HL-60 (cell line): ENCODE measurements around the gene PSMD14.
A peak's percentile ranks its signal among the peaks of the same experiment; 100 is the strongest.
"Not testable (repeated sequence)": the region's sequence is repeated elsewhere in the genome, so short reads cannot be mapped to it uniquely, and the experiment has no call there.

Experiments
- DNase-seq, 2 experiments: peaks; one replicate each; pipeline ENCODE4 v3.0.0-alpha.2; 2010 to 2020; ENCODE audit warnings: low read depth in 1 of 2, low spot score in 1 of 2
- H3K27ac ChIP-seq: fragments of 250-450 bp; sonication (Bioruptor Pico); replicated peaks from 2 replicates; pipeline ENCODE4 v1.5.1; 2020; ENCODE audit warnings: mild to moderate bottlenecking, moderate library complexity
- H3K27me3 ChIP-seq: fragments of 250-450 bp; sonication (Bioruptor Pico); 2 replicates; pipeline ENCODE4 v1.5.1; 2021; ENCODE audit warnings: mild to moderate bottlenecking, moderate library complexity; ENCODE audit not compliant: insufficient read depth, poor library complexity, severe bottlenecking
- H3K4me3 ChIP-seq: replicated peaks from 2 replicates; pipeline ENCODE4 v1.5.1; 2011; ENCODE audit warnings: mild to moderate bottlenecking, control low read depth, low read length; ENCODE audit not compliant: insufficient read depth
- GABPA ChIP-seq: IDR thresholded peaks from 2 replicates; pipeline ENCODE4 v1.6.1; 2012; ENCODE audit warnings: low read depth
- POLR2AphosphoS5 ChIP-seq: IDR thresholded peaks from 2 replicates; pipeline ENCODE4 v1.6.1; 2012; ENCODE audit warnings: low read depth
- SPI1 ChIP-seq: IDR thresholded peaks from 2 replicates; pipeline ENCODE4 v1.6.1; 2012; ENCODE audit warnings: low read depth, mild to moderate bottlenecking, borderline replicate concordance
- TF ChIP-seq, protein P1 (sequence below): IDR thresholded peaks from 2 replicates; pipeline ENCODE4 v1.6.1; 2012; ENCODE audit warnings: low read depth; ENCODE audit not compliant: insufficient replicate concordance
- TF ChIP-seq, protein P2 (sequence below): IDR thresholded peaks from one replicate; pipeline ENCODE4 v1.5.1; 2011; ENCODE audit warnings: low read length, control low read depth, inconsistent platforms; ENCODE audit not compliant: insufficient read depth

PSMD14 gene

DNA sequence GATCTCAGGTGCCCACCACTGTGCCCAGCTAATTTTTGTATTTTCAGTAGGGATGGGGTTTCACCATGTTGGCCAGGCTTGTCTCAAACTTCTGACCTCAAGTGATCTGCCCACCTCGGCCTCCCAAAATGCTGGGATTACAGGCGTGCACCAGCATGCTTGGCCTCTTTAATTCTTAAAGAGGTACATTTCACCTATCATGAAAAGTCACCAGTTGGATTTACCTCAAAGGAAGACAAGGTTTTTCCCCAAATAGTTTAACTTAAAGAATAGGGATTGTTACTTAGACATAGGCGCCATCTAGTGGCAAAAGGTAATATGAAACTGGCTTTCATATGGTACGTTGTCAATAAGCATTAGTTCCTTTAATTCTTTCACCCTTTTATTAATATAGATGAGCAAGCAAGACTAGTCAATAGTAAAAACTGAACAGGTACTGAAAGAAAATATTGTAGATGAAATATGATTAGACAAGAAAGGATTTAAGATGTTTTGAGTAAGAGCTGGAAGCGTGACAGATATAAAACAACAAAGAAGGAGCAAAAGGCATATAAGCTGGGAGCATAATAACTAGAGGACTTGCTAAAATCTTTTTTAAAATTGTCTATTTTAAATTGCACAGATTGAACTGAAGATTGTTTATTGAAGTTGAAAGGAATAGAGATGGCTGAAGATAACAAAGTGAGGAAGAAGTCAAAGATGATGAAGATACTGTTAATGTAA lies 35.0 kb upstream of the PSMD14 start:
- Histone ChIP-seq H3K27ac (no peak overlapping the region), H3K27me3 (no peaks in the 10 kb centered on the region), H3K4me3 (no peak overlapping the region)
- DNase-seq, result peak in 1 of 2 experiments; percentile 25
- TF ChIP-seq, protein P1, sequence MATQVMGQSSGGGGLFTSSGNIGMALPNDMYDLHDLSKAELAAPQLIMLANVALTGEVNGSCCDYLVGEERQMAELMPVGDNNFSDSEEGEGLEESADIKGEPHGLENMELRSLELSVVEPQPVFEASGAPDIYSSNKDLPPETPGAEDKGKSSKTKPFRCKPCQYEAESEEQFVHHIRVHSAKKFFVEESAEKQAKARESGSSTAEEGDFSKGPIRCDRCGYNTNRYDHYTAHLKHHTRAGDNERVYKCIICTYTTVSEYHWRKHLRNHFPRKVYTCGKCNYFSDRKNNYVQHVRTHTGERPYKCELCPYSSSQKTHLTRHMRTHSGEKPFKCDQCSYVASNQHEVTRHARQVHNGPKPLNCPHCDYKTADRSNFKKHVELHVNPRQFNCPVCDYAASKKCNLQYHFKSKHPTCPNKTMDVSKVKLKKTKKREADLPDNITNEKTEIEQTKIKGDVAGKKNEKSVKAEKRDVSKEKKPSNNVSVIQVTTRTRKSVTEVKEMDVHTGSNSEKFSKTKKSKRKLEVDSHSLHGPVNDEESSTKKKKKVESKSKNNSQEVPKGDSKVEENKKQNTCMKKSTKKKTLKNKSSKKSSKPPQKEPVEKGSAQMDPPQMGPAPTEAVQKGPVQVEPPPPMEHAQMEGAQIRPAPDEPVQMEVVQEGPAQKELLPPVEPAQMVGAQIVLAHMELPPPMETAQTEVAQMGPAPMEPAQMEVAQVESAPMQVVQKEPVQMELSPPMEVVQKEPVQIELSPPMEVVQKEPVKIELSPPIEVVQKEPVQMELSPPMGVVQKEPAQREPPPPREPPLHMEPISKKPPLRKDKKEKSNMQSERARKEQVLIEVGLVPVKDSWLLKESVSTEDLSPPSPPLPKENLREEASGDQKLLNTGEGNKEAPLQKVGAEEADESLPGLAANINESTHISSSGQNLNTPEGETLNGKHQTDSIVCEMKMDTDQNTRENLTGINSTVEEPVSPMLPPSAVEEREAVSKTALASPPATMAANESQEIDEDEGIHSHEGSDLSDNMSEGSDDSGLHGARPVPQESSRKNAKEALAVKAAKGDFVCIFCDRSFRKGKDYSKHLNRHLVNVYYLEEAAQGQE, result no peak
- TF ChIP-seq SPI1 (no peak), POLR2AphosphoS5 (no peak), GABPA (no peak)
- TF ChIP-seq, protein P2, sequence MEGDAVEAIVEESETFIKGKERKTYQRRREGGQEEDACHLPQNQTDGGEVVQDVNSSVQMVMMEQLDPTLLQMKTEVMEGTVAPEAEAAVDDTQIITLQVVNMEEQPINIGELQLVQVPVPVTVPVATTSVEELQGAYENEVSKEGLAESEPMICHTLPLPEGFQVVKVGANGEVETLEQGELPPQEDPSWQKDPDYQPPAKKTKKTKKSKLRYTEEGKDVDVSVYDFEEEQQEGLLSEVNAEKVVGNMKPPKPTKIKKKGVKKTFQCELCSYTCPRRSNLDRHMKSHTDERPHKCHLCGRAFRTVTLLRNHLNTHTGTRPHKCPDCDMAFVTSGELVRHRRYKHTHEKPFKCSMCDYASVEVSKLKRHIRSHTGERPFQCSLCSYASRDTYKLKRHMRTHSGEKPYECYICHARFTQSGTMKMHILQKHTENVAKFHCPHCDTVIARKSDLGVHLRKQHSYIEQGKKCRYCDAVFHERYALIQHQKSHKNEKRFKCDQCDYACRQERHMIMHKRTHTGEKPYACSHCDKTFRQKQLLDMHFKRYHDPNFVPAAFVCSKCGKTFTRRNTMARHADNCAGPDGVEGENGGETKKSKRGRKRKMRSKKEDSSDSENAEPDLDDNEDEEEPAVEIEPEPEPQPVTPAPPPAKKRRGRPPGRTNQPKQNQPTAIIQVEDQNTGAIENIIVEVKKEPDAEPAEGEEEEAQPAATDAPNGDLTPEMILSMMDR, result peak; percentile 62

DNA sequence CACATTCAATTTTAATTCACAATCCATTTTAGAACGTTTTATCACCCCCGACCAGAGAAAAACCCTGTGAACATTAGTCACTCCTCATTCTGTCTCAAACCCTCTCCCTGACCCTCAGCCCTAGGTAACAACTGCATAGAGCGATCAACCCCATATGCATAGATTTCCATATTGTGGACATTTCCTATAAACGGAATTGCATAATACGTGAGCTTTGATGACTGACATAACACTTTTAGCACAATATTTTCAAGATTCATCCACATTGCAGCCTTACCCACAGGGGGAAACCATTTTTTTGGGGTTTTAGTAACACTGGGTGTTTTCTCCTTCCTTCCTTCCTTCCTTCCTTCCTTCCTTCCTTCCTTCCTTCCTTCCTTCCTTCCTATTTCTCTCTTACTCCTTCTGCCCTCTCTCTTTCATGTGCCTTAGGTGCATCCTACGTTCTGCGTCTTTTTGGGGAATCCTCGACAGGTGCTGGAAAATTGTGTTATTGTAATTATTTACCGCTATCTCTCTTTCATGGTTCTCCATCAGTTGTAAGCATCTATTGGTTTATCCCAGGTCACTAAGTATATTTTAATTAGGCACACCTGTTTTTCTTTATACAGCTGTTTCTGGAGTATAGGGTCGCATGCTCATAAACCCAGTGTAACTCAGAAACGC lies 29.5 kb upstream of the PSMD14 start:
- H3K4me3 ChIP-seq, result not testable (repeated sequence)

DNA sequence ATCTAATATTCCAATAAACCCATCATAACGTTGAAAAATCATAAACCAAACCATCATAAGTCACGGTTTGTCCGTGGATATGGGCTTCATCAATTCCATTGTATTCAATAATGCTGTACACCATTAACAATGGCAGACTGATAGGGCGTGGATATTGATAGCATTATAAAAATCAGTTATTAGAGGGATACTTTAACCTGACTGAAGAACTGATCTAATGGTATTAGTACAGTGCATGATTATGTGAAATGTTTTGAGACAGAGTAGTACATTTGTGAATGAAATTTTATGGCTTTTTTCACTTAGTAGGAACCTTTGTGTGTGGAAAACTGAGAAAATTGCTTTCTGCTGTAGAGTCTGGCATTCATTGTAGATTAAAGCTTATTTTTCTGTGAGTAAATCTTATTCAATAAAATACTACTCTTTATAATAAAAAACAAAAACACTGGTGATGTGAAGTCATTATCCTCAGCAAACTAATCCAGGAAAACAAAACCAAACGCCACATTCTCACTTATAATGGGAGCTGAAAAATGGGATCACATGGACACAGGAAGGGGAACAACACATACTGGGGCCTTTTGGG lies 28.9 kb upstream of the PSMD14 start:
- H3K27me3 ChIP-seq, H3K4me3 ChIP-seq, DNase-seq, H3K27ac ChIP-seq: not testable (repeated sequence)

More for the DNA sequence above, 29.5 kb upstream of the PSMD14 start:
- peak; percentile 28 to 49 for DNase-seq
- H3K27ac ChIP-seq, H3K27me3 ChIP-seq: not testable (repeated sequence)

DNA sequence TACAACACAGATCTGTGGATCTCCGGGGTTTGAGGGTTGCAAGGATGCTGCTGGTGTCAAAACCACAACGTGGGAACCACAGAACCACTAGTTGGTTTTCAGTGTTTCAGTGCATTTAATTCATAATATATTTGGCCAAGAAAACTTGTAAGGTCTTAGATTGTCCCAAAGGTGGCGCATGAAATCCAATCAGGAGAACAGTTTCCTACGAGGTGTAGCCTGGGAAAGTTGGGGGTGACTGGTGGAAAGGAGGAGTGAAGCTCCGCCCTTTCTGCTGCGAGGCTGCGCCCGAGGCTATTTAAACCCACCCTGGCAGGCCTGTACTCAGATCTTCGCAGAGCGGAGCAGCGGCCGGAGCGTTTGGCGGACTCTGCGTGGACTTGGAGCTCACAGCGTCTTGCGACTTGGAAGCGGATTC lies 27.3 kb upstream of the PSMD14 start:
- not testable (repeated sequence) for H3K27ac ChIP-seq, H3K27me3 ChIP-seq, H3K4me3 ChIP-seq
- peak in 1 of 2 experiments; percentile 35 for DNase-seq

DNA sequence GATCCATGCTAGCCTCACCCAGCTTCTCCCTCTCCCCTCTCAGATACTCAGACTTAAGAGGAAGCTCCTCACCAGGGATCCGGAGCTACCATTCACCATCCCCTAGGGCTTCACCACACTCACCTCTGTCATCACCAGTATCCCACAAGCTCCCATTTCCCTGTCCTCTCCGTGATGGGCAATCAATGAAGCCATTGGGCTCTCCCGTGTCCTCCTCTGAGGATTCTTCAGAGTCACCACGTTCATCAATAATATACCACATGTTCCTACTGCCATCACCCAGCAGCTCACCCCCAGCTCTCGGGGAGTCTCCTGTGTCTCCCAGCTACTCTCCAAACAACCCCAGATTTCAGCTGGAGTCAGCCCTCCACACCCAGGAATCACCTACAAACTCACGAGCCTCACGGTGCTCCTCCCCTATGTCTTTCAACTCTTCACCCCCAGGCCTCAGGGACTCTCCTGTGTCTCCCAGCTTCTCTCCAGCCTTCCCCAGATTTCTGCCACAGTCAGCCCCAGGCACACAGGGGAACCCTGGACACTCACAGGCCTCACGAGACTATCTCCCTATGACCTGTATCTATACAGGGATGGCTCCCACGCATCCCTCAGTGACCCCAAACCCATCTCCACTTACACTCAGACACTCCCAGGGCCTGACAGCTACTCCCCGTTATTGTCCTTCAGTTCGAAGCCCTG lies 26.5 kb upstream of the PSMD14 start:
- H3K27me3 ChIP-seq, DNase-seq, H3K4me3 ChIP-seq, H3K27ac ChIP-seq: not testable (repeated sequence)

DNA sequence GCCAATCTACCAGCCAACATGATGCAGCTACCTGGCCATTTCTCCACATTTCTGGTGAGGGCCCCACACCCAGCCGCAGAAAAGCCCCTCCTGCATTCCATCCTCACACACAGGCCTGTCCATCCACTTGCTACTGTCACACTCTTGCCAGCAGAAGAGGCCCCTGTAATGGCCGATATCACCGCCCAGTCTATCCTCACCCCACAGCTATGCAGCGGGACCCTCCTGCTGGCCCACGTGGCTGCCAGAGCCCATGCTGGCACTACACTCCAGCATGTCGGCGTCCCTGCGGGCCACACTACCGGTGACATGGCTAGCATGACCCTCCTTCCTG lies 25.9 kb upstream of the PSMD14 start:
- not testable (repeated sequence) for H3K4me3 ChIP-seq, H3K27me3 ChIP-seq, DNase-seq, H3K27ac ChIP-seq

DNA sequence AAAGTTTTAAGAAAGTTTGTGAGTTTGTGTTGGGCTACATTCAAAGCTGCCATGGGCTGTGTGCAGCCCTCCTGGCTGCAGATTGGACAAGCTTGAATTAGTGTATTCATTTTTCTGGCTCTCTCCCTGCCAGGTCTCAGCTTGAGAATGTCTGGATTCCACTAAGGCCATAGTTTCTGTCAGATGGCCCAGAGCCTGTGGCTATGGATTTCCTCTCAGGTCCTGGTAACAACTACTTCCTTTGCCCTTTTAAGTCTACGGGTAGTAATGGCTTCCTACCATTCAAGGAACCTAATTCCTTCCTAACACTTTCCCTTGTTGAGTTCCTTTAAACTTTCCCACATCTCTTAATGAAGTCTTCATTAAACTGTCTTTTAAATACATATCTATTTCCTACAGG lies 24.3 kb upstream of the PSMD14 start:
- TF ChIP-seq SPI1 (no peak), GABPA (no peak), POLR2AphosphoS5 (no peak)
- TF ChIP-seq, protein P1, result no peak
- TF ChIP-seq, protein P2, result no peak
- Histone ChIP-seq H3K27me3 (no peaks in the 10 kb centered on the region), H3K4me3 (no peak overlapping the region), H3K27ac (no peak overlapping the region)
- no peak for DNase-seq
